ENCODE results near the gene BRI3. TPM values are rescaled to one million over a fixed set of nuclear protein-coding genes. Genes with fewer than 3 reads are reported as not detected.

BRI3 gene
- total and polyA plus RNA-seq, 11 donors = 51.0 to 274 (median 229) TPM

GRCh38 chr7:98283127-98283886, 1.8 kb downstream of the BRI3 start:
- 27 to 42% (median 30%) methylated on average over 13 to 19 of the region's 19 CpGs for WGBS, 4 donors
- DNase-seq = peak; percentile 50 to 69 (median 55)
- peak; percentile 1 to 27 (median 2) for ATAC-seq

GRCh38 chr7:98283887-98284222, 2.4 kb downstream of the BRI3 start:
- WGBS, 4 donors = 32 to 57% (median 49%) methylated on average over 8 of the region's 8 CpGs
- Histone ChIP-seq H3K4me1 (peaks cover 38 to 76% (median 62%) of the 10 kb centered on the region in 12 donors), H3K27ac (peak overlapping the region; percentile 72 to 99 (median 96)), H3K36me3 (peaks cover 0 to 25% (median 8%) of the 10 kb centered on the region in 9 donors), H3K4me3 (peak overlapping the region; percentile 65 to 98 (median 86)), H3K9me3 (no peaks in the 10 kb centered on the region), H3K27me3 (no peaks in the 10 kb centered on the region)
- intact Hi-C loops (cut with DNase I) = loop anchor here in 6 of 10 donors (2.0 to 10.0 kb wide), 5 partner anchors 33 to 1131 kb away; no protein-coding TSS in a partner anchor
- no peak for ATAC-seq
- DNase-seq = no peak
- no peak for TF ChIP-seq POLR2A (IDR thresholded peaks at IDR 0.05)
- TF ChIP-seq CTCF (IDR thresholded peaks at IDR 0.05) = no peak

More at GRCh38 chr7:98283127-98283886, 1.8 kb downstream of the BRI3 start:
- intact Hi-C loops (cut with DNase I) = loop anchor here in 6 of 10 donors (2.0 to 10.0 kb wide), 5 partner anchors 33 to 1131 kb away; no protein-coding TSS in a partner anchor
- H3K4me3 ChIP-seq = peak overlapping the region; percentile 65 to 98 (median 86)
- H3K36me3 ChIP-seq = peaks cover 0 to 19% (median 3%) of the 10 kb centered on the region in 9 donors
- no peaks in the 10 kb centered on the region for H3K27me3 ChIP-seq
- TF ChIP-seq CTCF (IDR thresholded peaks at IDR 0.05) (no peak), POLR2A (IDR thresholded peaks at IDR 0.05) (peak in 1 of 2 donors; percentile 29)
- H3K4me1 ChIP-seq = peaks cover 38 to 71% (median 59%) of the 10 kb centered on the region in 12 donors
- H3K27ac ChIP-seq = peak overlapping the region; percentile 72 to 99 (median 96)
- H3K9me3 ChIP-seq = no peaks in the 10 kb centered on the region

- no peaks in the 10 kb centered on the region for H3K27me3 ChIP-seq
- DNase-seq (peak; percentile 81 to 92 (median 88)), ATAC-seq (peak; percentile 40 to 74 (median 51))
- peak overlapping the region; percentile 72 to 99 (median 96) for H3K27ac ChIP-seq
- peaks cover 38 to 83% (median 68%) of the 10 kb centered on the region in 12 donors for H3K4me1 ChIP-seq
- H3K4me3 ChIP-seq = peak overlapping the region; percentile 65 to 98 (median 86)
- 9 to 16% (median 13%) methylated on average over 14 to 20 of the region's 20 CpGs for WGBS, 4 donors
- peak in 5 of 12 donors; percentile 5 to 34 (median 28) for TF ChIP-seq CTCF (IDR thresholded peaks at IDR 0.05)
- TF ChIP-seq POLR2A (IDR thresholded peaks at IDR 0.05) = peak in 1 of 2 donors; percentile 55
- intact Hi-C loops (cut with DNase I) = loop anchor here in 5 of 10 donors (5.0 to 10.0 kb wide), 4 partner anchors 37 to 1130 kb away; no protein-coding TSS in a partner anchor
- H3K9me3 ChIP-seq = no peaks in the 10 kb centered on the region
- peaks cover 0 to 30% (median 11%) of the 10 kb centered on the region in 9 donors for H3K36me3 ChIP-seq
These were observed 3.0 kb downstream of the BRI3 start for GRCh38 chr7:98284335-98285036.

Data from heart left ventricle (tissue), 16 donors.